K562 (cell line): ENCODE data around the gene GPR39. TPM values are rescaled to one million over a fixed set of nuclear protein-coding genes. Genes with fewer than 3 reads are reported as not detected.

ENCODE experiments used
- ATF1 ChIP-seq, 2 experiments: fragments of 450-650 bp in 1 of 2; IDR thresholded peaks; 2 replicates each; pipeline ENCODE4 v1.6.1; 2016; ENCODE audit warnings: missing compliant biosample characterization in 1 of 2, missing genetic modification characterization in 1 of 2
- KDM5B ChIP-seq: fragments of 200-600 bp; sonication (generic); IDR thresholded peaks from 2 replicates; pipeline ENCODE4 v1.6.1; 2012; ENCODE audit warnings: low read depth, mild to moderate bottlenecking, moderate library complexity, low read length, control low read depth, inconsistent platforms; ENCODE audit not compliant: insufficient replicate concordance
- MAX ChIP-seq: sonication (generic); formaldehyde crosslinking; IDR thresholded peaks from 2 replicates; pipeline ENCODE4 v1.9.0; 2022; ENCODE audit warnings: mild to moderate bottlenecking, missing genetic modification reagents
- MCM5 ChIP-seq: fragments of 450-650 bp; IDR thresholded peaks from 2 replicates; pipeline ENCODE4 v1.6.1; 2016; ENCODE audit warnings: low read depth
- MGA ChIP-seq: fragments of 450-650 bp; IDR thresholded peaks from 2 replicates; pipeline ENCODE4 v1.6.1; 2016; ENCODE audit warnings: mild to moderate bottlenecking, moderate library complexity
- NFE2 ChIP-seq: IDR thresholded peaks from 2 replicates; pipeline ENCODE4 v1.6.1; 2014; ENCODE audit warnings: antibody characterized with exemption, low read depth
- NR1H2 ChIP-seq: sonication (generic); formaldehyde crosslinking; IDR thresholded peaks from 2 replicates; pipeline ENCODE4 v1.4.0; 2020; ENCODE audit warnings: mild to moderate bottlenecking, missing genetic modification reagents
- RAD51 ChIP-seq: fragments of 450-650 bp; IDR thresholded peaks from 2 replicates; pipeline ENCODE4 v1.7.1; 2016; ENCODE audit warnings: low read depth, mild to moderate bottlenecking, borderline replicate concordance
- RCOR1 ChIP-seq, 2 experiments: IDR thresholded peaks; 2 replicates each; pipeline ENCODE4 v1.6.1; 2012; ENCODE audit warnings: low read depth in 2 of 2, low read length in 2 of 2, borderline replicate concordance in 1 of 2, improper control_type of control experiment in 1 of 2
- RUNX1 ChIP-seq: sonication (generic); IDR thresholded peaks from 2 replicates; pipeline ENCODE4 v1.6.1; 2016; ENCODE audit warnings: antibody characterized with exemption, low read depth
- TFAP4 ChIP-seq: sonication (generic); formaldehyde crosslinking; IDR thresholded peaks from 2 replicates; pipeline ENCODE4 v1.8.0; 2022; ENCODE audit warnings: missing genetic modification reagents, mild to moderate bottlenecking, moderate library complexity, borderline replicate concordance
- polyA plus RNA-seq, 8 experiments: library from polyadenylated mRNA; depleted of rRNA in 4 of 8; stranded (reverse) in 5 of 8; unstranded in 3 of 8; fragments of >200 nt; fragmentation: Nextera tagmentation in 2 of 8; fragmentation: Illumina TruSeq in 1 of 8; extraction: Ambion mirVana in 2 of 8; extraction: Trizol in 1 of 8; gene quantifications; 2 replicates each; pipeline versions ENCODE4 v1.2.1 to v1.2.3, GENCODE V29; 2011 to 2014; ENCODE audit warnings: inconsistent platforms in 1 of 8, missing spikeins in 1 of 8
- total RNA-seq, 7 experiments: library from RNA; depleted of rRNA in 6 of 7; stranded (reverse); fragments of >200 nt in 6 of 7; fragmentation: Illumina TruSeq in 2 of 7; extraction: Trizol in 2 of 7; gene quantifications; 2 replicates each; pipeline versions ENCODE4 v1.2.1 to v1.2.3, GENCODE V29; 2011 to 2021; ENCODE audit warnings: low replicate concordance in 1 of 7

Gene GPR39
- total and polyA plus RNA-seq, 9 of the 15 experiments (the other 6 are each of a cell fraction or from before 2014, with no cell fraction given): 0.04 TPM; not detected in 8

GRCh38 chr2:132604561-132604960 lies 188.0 kb downstream of the GPR39 start (continued):
- TF ChIP-seq MGA: no peak
- TF ChIP-seq MAX (CRISPR knock-in tag): no peak
- no peak for TF ChIP-seq RCOR1 (IDR thresholded peaks at IDR 0.05; ENCODE audit: borderline replicate concordance in 1 of 2, low read depth in 2 of 2, low read length in 2 of 2)
- no peak for TF ChIP-seq ATF1 (CRISPR knock-in tag; IDR thresholded peaks at IDR 0.05)
- no peak for TF ChIP-seq ATF1 (tag; IDR thresholded peaks at IDR 0.05)
- no peak for TF ChIP-seq RAD51
- no peak for TF ChIP-seq MCM5
- no peak for TF ChIP-seq RUNX1
- TF ChIP-seq KDM5B: no peak
- TF ChIP-seq NR1H2 (CRISPR knock-in tag): no peak
- TF ChIP-seq TFAP4 (CRISPR knock-in tag): no peak
- TF ChIP-seq NFE2: no peak
